ENCODE results near the gene PRC1. TPM values are rescaled to one million over a fixed set of nuclear protein-coding genes. Genes with fewer than 3 reads are reported as not detected.

The PRC1 gene
- total and polyA plus RNA-seq, 2 donors (not counting 1 experiment from before 2014, with no cell fraction given) = 9.4 to 11.6 TPM

GRCh38 chr15:90955624-90956273 is 38.6 kb downstream of the PRC1 start:
- H2AFZ ChIP-seq (ENCODE audit: insufficient read depth, low read depth, low read length, poor library complexity, severe bottlenecking) = peak overlapping the region; percentile 95
- H3K36me3 ChIP-seq (replicated peaks in 1 of 2; ENCODE audit: control extremely low read depth in 1 of 2, control insufficient read depth in 1 of 2, extremely low read depth in 1 of 2, insufficient read depth in 2 of 2, low read length in 1 of 2) = peaks cover 0 to 24% of the 10 kb centered on the region in 2 experiments
- H4K20me1 ChIP-seq (ENCODE audit: control insufficient read depth, insufficient read depth, low read length, poor library complexity, severe bottlenecking) = peaks cover 12% of the 10 kb centered on the region
- ATAC-seq (ENCODE audit: low read depth) = no peak
- peaks cover 16 to 24% of the 10 kb centered on the region in 2 donors for H3K4me1 ChIP-seq (ENCODE audit: control insufficient read depth in 2 of 2, insufficient read depth in 2 of 2, low read length in 2 of 2)
- CTCF ChIA-PET = interaction anchor here (0.8 to 8.7 kb wide), 23 partner anchors 7 to 579 kb away, joined by 3 to 118 read pairs (median 6); partner anchors contain the start of genes HDDC3, UNC45A and VPS33B
- TF ChIP-seq, protein P1, sequence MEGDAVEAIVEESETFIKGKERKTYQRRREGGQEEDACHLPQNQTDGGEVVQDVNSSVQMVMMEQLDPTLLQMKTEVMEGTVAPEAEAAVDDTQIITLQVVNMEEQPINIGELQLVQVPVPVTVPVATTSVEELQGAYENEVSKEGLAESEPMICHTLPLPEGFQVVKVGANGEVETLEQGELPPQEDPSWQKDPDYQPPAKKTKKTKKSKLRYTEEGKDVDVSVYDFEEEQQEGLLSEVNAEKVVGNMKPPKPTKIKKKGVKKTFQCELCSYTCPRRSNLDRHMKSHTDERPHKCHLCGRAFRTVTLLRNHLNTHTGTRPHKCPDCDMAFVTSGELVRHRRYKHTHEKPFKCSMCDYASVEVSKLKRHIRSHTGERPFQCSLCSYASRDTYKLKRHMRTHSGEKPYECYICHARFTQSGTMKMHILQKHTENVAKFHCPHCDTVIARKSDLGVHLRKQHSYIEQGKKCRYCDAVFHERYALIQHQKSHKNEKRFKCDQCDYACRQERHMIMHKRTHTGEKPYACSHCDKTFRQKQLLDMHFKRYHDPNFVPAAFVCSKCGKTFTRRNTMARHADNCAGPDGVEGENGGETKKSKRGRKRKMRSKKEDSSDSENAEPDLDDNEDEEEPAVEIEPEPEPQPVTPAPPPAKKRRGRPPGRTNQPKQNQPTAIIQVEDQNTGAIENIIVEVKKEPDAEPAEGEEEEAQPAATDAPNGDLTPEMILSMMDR (IDR thresholded peaks at IDR 0.05) = no peak
- TF ChIP-seq EZH2 (IDR thresholded peaks at IDR 0.05; ENCODE audit: borderline replicate concordance, insufficient read depth, low read depth, low read length, poor library complexity, severe bottlenecking) = no peak
- no peak overlapping the region for H3K27ac ChIP-seq (ENCODE audit: low read length in 2 of 2)
- Mint-ChIP-seq H3K9me3 (ENCODE audit: insufficient read depth) (no peaks in the 10 kb centered on the region), H3K4me1 (peaks cover 21% of the 10 kb centered on the region), H3K27me3 (no peaks in the 10 kb centered on the region), H3K27ac (peak overlapping the region; percentile 65), H3K4me3 (peak overlapping the region; percentile 90)
- intact Hi-C loops (cut with micrococcal nuclease) = loop anchor here (1.0 to 5.0 kb wide), 5 partner anchors 31 to 315 kb away; partner anchors contain the start of gene VPS33B
- no peaks in the 10 kb centered on the region for H3K27me3 ChIP-seq (replicated peaks in 1 of 4; ENCODE audit: control extremely low read depth in 1 of 4, control insufficient read depth in 3 of 4, insufficient read depth in 4 of 4, low read length in 3 of 4)
- peak overlapping the region; percentile 89 for H3K4me2 ChIP-seq (replicated peaks; ENCODE audit: low read depth, low read length, poor library complexity, severe bottlenecking)
- POLR2A ChIA-PET = interaction anchor here (1.6 kb wide), 1 partner anchor 14 kb away, joined by 3 read pairs; no protein-coding TSS in a partner anchor
- peak overlapping the region; percentile 97 for H3K9ac ChIP-seq (ENCODE audit: low read length)
- no peak for DNase-seq
- peaks cover 13% of the 10 kb centered on the region for H3K79me2 ChIP-seq (ENCODE audit: control insufficient read depth, insufficient read depth, low read length)
- H3K4me3 ChIP-seq (ENCODE audit: control extremely low read depth in 1 of 5, extremely low read depth in 1 of 5, insufficient read depth in 1 of 5, low read depth in 2 of 5, low read length in 4 of 5) = peak overlapping the region in 4 of 5 experiments; percentile 85 to 93 (median 89)
- WGBS (ENCODE audit: insufficient coverage) = 79% methylated on average over 15 of the region's 20 CpGs
- H3K9me3 ChIP-seq (ENCODE audit: control extremely low read depth in 1 of 3, control insufficient read depth in 2 of 3, insufficient read depth in 1 of 3, low read length in 2 of 3) = no peaks in the 10 kb centered on the region
